Endothelial cell of umbilical vein (primary cell): ENCODE measurements around the gene SEMA4D. TPM values are rescaled to one million over a fixed set of nuclear protein-coding genes. Genes with fewer than 3 reads are reported as not detected.

Source experiments
- BruUV-seq: library from RNA; stranded (reverse); fragments of 400-500 nt; replicated peaks from 2 replicates; lab custom pipeline; 2021; lab: Mats Ljungman, UMichigan
- CTCF ChIA-PET: fragments of 300-600, 350-600 bp; sonication (Branson Sonifier 250); formaldehyde crosslinking; loops from one replicate; lab custom pipeline; 2021; ENCODE audit warnings: antibody characterized with exemption, inconsistent platforms; lab: Charles Lee
- POLR2A ChIA-PET: fragments of 300-600, 350-600 bp; sonication (Branson Sonifier 250); formaldehyde crosslinking; loops from one replicate; lab custom pipeline; 2021; ENCODE audit warnings: antibody characterized with exemption, inconsistent platforms; lab: Charles Lee
- DNase-seq: peaks from one replicate; pipeline ENCODE4 v3.0.0-alpha.2; 2011; ENCODE audit warnings: low read depth, low spot score
- FAIRE-seq: peaks from 2 replicates; lab custom pipeline; 2011; peaks lifted over from hg19 to GRCh38; lab: Jason Lieb, UNC
- H2AFZ ChIP-seq: 2 replicates; pipeline ENCODE4 v1.6.0; 2012; ENCODE audit warnings: low read depth, low read length, control low read depth, inconsistent platforms
- H3K27ac ChIP-seq: 2 replicates; pipeline ENCODE4 v1.5.1; 2011; ENCODE audit warnings: low read depth, mild to moderate bottlenecking, control low read depth, low read length, moderate library complexity; ENCODE audit not compliant: insufficient read depth
- H3K27me3 ChIP-seq, 2 experiments: 2 replicates each; pipeline versions ENCODE4 v1.6.0 to v1.6.1; 2011; ENCODE audit warnings: low read length in 2 of 2, mixed read lengths in 1 of 2; ENCODE audit not compliant: control insufficient read depth in 2 of 2, insufficient read depth in 2 of 2
- H3K36me3 ChIP-seq, 2 experiments: 2 replicates in 1 of 2; 3 replicates in 1 of 2; pipeline ENCODE4 v1.5.1; 2011; ENCODE audit warnings: low read length in 2 of 2, mild to moderate bottlenecking in 1 of 2, moderate library complexity in 1 of 2; ENCODE audit not compliant: control insufficient read depth in 2 of 2, insufficient read depth in 2 of 2; ENCODE audit errors: extremely low read depth in 1 of 2
- H3K4me1 ChIP-seq: 3 replicates; pipeline ENCODE4 v1.5.1; 2011; ENCODE audit warnings: mild to moderate bottlenecking, low read length; ENCODE audit not compliant: control insufficient read depth, insufficient read depth; ENCODE audit errors: extremely low read depth
- H3K4me2 ChIP-seq: 2 replicates; pipeline ENCODE4 v1.6.1; 2011; ENCODE audit warnings: low read length, control low read depth, mixed read lengths; ENCODE audit not compliant: insufficient read depth
- H3K4me3 ChIP-seq, 3 experiments: fragments of 200-600 bp in 1 of 3; sonication (generic), shearing (Covaris generic) in 1 of 3; replicated peaks in 1 of 3; 2 replicates each; pipeline ENCODE4 v1.5.1; 2011 to 2016; ENCODE audit warnings: control low read depth in 3 of 3, low read length in 3 of 3, mild to moderate bottlenecking in 2 of 3, inconsistent platforms in 1 of 3, low read depth in 1 of 3, moderate library complexity in 1 of 3; ENCODE audit not compliant: insufficient read depth in 1 of 3
- H3K79me2 ChIP-seq: 2 replicates; pipeline ENCODE4 v1.6.0; 2012; ENCODE audit warnings: low read length, inconsistent platforms; ENCODE audit not compliant: control insufficient read depth, insufficient read depth
- H3K9ac ChIP-seq: replicated peaks from 2 replicates; pipeline ENCODE3; 2011; ENCODE audit warnings: low read length, control low read depth; ENCODE audit not compliant: insufficient read depth; ENCODE audit errors: extremely low read depth
- H3K9me1 ChIP-seq: replicated peaks from 3 replicates; pipeline ENCODE4 v1.6.0; 2011; ENCODE audit warnings: mild to moderate bottlenecking, low read length; ENCODE audit not compliant: control insufficient read depth, insufficient read depth; ENCODE audit errors: extremely low read depth
- H3K9me3 ChIP-seq: replicated peaks from 2 replicates; pipeline ENCODE4 v1.5.1; 2012; ENCODE audit warnings: low read length, inconsistent platforms; ENCODE audit not compliant: control insufficient read depth, insufficient read depth
- H4K20me1 ChIP-seq: replicated peaks from 2 replicates; pipeline ENCODE3; 2011; ENCODE audit warnings: mild to moderate bottlenecking, low read length; ENCODE audit not compliant: control insufficient read depth, insufficient read depth; ENCODE audit errors: extremely low read depth
- EZH2 ChIP-seq: IDR thresholded peaks from 2 replicates; pipeline ENCODE4 v1.6.1; 2012; ENCODE audit warnings: borderline replicate concordance, low read depth, mild to moderate bottlenecking, moderate library complexity, low read length, inconsistent platforms; ENCODE audit not compliant: severe bottlenecking
- FOS ChIP-seq: IDR thresholded peaks from 2 replicates; pipeline ENCODE4 v1.6.1; 2011; ENCODE audit warnings: mild to moderate bottlenecking, low read length, moderate library complexity, borderline replicate concordance; ENCODE audit not compliant: insufficient read depth
- GATA2 ChIP-seq: IDR thresholded peaks from 2 replicates; pipeline ENCODE4 v1.7.0; 2011; ENCODE audit warnings: low read depth, mild to moderate bottlenecking, moderate library complexity, mixed read lengths, low read length; ENCODE audit not compliant: insufficient read length, insufficient read depth
- JUN ChIP-seq: IDR thresholded peaks from 2 replicates; pipeline ENCODE4 v1.6.1; 2011; ENCODE audit warnings: borderline replicate concordance, low read depth; ENCODE audit not compliant: insufficient read length, insufficient read depth
- MYC ChIP-seq: IDR thresholded peaks from one replicate; pipeline ENCODE4 v1.6.1; 2011; ENCODE audit warnings: mild to moderate bottlenecking, low read depth, low read length
- POLR2A ChIP-seq: IDR thresholded peaks from 2 replicates; pipeline ENCODE4 v1.6.1; 2012; ENCODE audit warnings: low read depth, mild to moderate bottlenecking, control low read depth, low read length
- POLR2AphosphoS5 ChIP-seq: IDR thresholded peaks from 2 replicates; pipeline ENCODE4 v1.6.1; 2012; ENCODE audit warnings: low read depth, mild to moderate bottlenecking, control low read depth, low read length, moderate library complexity; ENCODE audit not compliant: insufficient read depth
- dilution Hi-C: fragments of 300-500 bp; cut with MboI; formaldehyde crosslinking; loops from one replicate; pipeline ENCODE4 v1.15.0; 2019; ENCODE audit warnings: low sequenced_read_pairs; ENCODE audit not compliant: extremely low pct_ligation_motif_present
- intact Hi-C: fragments of 100-400 bp; cut with micrococcal nuclease; formaldehyde crosslinking; loops from one replicate; pipeline ENCODE4 v1.10.0; 2022
- polyA plus RNA-seq, 4 experiments: library from polyadenylated mRNA; depleted of rRNA in 3 of 4; stranded (reverse) in 3 of 4; unstranded in 1 of 4; fragments of >200 nt; gene quantifications; 2 replicates each; pipeline versions ENCODE4 v1.2.1 to v1.2.3, GENCODE V29; 2011 to 2012; ENCODE audit warnings: missing spikeins in 1 of 4
- total RNA-seq: library from RNA; stranded (reverse); gene quantifications from 2 replicates; pipeline ENCODE4 v1.2.3, GENCODE V29; 2021
- TF ChIP-seq, protein P1 (sequence below), 2 donors: IDR thresholded peaks; 1 replicate in 1 of 2; 2 replicates in 1 of 2; pipeline ENCODE4 v1.5.1; 2011; ENCODE audit warnings: low read length in 2 of 2, mild to moderate bottlenecking in 2 of 2, moderate library complexity in 2 of 2, control low read depth in 1 of 2, inconsistent platforms in 1 of 2, low read depth in 1 of 2; ENCODE audit not compliant: insufficient read depth in 1 of 2; ENCODE audit errors: extremely low read depth in 1 of 2
- TF ChIP-seq, protein P2 (sequence below): IDR thresholded peaks from 2 replicates; pipeline ENCODE4 v1.6.1; 2011; ENCODE audit not compliant: insufficient read depth, insufficient read length

The SEMA4D gene
- total and polyA plus RNA-seq, 2 donors (not counting 3 experiments of a cell fraction or from before 2014, with no cell fraction given): 3.9 to 15.7 TPM

DNA sequence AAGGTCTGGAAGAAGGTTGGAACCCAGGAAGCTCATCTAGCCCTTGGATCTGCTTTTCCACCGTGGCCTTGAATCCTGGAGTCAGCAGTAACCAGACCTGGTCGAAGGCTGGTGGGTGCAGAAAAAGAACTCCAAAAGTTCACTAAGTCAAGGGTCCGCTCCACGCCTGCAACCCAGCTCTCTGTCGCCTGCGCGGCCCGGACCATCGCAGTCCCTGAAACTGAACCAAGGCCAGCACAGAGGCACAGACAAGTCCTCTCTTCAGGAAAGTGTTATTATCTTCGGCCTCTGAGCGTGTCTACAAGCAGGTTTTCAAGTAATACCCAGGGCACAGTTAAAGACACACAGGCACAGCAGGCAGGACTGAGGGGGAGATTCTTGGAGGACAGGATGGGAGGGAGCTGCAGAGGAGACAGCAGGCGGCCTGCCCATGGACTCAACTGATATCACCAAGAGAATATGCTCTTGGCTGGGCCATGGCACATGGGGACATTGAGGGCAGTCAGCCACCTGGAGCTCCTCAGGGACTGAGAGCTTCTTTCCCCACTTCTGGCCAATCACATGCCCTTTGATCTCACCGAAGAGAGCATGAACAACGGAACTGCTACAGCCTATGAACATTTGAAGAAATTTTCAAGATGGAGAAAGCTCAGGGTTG, 45.8 kb upstream of the SEMA4D start:
- TF ChIP-seq, protein P1, sequence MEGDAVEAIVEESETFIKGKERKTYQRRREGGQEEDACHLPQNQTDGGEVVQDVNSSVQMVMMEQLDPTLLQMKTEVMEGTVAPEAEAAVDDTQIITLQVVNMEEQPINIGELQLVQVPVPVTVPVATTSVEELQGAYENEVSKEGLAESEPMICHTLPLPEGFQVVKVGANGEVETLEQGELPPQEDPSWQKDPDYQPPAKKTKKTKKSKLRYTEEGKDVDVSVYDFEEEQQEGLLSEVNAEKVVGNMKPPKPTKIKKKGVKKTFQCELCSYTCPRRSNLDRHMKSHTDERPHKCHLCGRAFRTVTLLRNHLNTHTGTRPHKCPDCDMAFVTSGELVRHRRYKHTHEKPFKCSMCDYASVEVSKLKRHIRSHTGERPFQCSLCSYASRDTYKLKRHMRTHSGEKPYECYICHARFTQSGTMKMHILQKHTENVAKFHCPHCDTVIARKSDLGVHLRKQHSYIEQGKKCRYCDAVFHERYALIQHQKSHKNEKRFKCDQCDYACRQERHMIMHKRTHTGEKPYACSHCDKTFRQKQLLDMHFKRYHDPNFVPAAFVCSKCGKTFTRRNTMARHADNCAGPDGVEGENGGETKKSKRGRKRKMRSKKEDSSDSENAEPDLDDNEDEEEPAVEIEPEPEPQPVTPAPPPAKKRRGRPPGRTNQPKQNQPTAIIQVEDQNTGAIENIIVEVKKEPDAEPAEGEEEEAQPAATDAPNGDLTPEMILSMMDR (IDR thresholded peaks at IDR 0.05; ENCODE audit: extremely low read depth in 1 of 2, insufficient read depth in 1 of 2, low read depth in 1 of 2, low read length in 2 of 2): no peak
- TF ChIP-seq, protein P2, sequence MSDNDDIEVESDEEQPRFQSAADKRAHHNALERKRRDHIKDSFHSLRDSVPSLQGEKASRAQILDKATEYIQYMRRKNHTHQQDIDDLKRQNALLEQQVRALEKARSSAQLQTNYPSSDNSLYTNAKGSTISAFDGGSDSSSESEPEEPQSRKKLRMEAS: no peak
- no peak for TF ChIP-seq MYC
- TF ChIP-seq POLR2A: no peak
- no peak for TF ChIP-seq POLR2AphosphoS5
- no peak for TF ChIP-seq GATA2
- TF ChIP-seq JUN: no peak
- no peak for TF ChIP-seq FOS
- TF ChIP-seq EZH2: no peak
- no peak overlapping the region for H2AFZ ChIP-seq
- BruUV-seq: no TSS peak

More for the DNA sequence above, 45.8 kb upstream of the SEMA4D start:
- FAIRE-seq: no peak
- no peaks in the 10 kb centered on the region for H3K9me1 ChIP-seq
- CTCF ChIA-PET: interaction anchor here (0.5 to 0.8 kb wide), 2 partner anchors 14 to 223 kb away, joined by 3 to 4 read pairs; no protein-coding TSS in a partner anchor
- no peaks in the 10 kb centered on the region for H3K4me1 ChIP-seq
- no peak overlapping the region for H3K4me2 ChIP-seq
- H4K20me1 ChIP-seq: no peaks in the 10 kb centered on the region
- dilution Hi-C loops (no loop called here), intact Hi-C loops (no loop called here)
- DNase-seq: no peak
- no peak overlapping the region for H3K9ac ChIP-seq
- no peaks in the 10 kb centered on the region for H3K79me2 ChIP-seq
- H3K9me3 ChIP-seq: no peaks in the 10 kb centered on the region
- no peak overlapping the region for H3K27ac ChIP-seq
- H3K36me3 ChIP-seq: no peaks in the 10 kb centered on the region
- H3K4me3 ChIP-seq: no peak overlapping the region
- POLR2A ChIA-PET: no interaction called here
- H3K27me3 ChIP-seq: no peaks in the 10 kb centered on the region
